GM08714 (cell line): ENCODE measurements around the gene LCN6.
"Not testable (repeated sequence)": the region's sequence is repeated elsewhere in the genome, so short reads cannot be mapped to it uniquely, and the experiment has no call there.

ENCODE experiments used
- H3K4me3 ChIP-seq: fragments of 200-500 bp; sonication (Bioruptor generic); 2 replicates; pipeline ENCODE4 v1.5.1; 2014; ENCODE audit warnings: mild to moderate bottlenecking, low read length, inconsistent platforms
- ZNF274 ChIP-seq: IDR thresholded peaks from 2 replicates; pipeline ENCODE4 v1.6.1; 2012; ENCODE audit warnings: mild to moderate bottlenecking, low read depth, low read length

LCN6 gene

DNA sequence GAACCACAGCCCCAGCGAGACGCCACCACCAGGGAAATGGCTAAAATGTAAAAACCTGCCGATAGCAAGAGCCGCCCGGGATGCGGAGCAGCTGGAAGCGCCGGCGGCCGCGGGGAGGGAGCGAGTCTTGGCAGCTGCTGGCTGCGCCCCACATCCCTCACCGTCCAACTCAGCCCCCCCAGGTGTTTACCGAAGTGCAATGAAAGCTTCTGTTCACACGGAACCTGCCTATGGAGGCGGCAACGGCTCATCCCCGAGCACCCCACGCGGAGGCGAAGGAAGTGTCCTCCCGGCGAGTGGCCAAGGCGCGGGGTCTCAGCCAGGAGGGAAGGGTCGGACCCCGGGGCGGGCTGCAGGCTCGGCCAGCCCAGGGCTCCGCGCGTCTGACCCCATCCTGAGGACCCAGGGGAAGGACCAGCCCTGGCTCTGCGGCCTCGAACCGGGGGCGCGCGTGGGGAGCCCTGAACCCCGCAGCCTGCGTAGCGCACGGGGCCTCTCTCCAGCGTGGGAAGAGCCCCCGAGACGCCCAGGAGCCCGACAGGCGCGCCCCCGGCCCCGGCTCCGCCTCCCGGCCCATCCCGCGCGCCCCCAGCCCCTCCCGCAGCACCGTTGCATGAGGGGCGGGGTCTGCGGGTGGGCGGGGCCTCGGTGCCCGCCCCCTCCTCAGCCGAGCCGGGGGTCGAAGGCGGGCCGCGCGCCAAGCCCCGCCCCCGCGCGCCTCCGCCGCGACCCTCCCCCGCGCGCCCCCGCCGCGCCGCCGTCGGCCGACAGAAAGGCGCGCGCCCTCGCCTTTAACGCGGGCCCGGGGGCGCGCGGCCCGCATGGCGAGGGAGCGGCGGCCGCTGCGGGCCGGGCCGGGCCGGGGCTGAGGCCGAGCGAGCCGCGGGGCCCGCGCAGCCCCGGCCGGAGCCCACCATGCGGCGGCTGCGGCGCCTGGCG lies 36.3 kb downstream of the LCN6 start, which contains the start of gene DIPK1B:
Gene DIPK1B (plus strand): TSS at position 822 of the 939 bp plus-strand sequence. CDS start 94 bp downstream, at position 916.
- no peak for TF ChIP-seq ZNF274
- H3K4me3 ChIP-seq: peak within 1 kb of the TSS; percentile 4; the same call in 1 of the 2 replicates

DNA sequence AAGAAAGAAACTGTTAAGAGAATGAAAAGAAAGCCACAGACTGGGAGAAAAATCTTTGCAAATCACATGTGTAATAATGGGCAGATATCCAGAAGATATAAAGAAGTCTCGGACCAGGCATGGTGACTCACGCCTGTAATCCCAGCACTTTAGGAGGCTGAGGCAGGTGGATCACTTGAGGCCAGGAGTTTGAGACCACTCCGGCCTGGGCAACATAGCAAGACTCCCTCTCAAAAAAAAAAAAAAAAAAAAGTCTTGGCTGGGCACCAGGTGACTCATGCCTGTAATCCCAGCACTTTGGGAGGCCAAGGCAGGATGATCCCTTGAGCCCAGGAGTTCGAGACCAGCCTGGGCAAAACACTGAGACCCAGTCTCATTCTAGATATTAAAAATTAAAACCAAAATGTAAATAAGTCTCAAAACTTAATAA lies 37.1 kb downstream of the LCN6 start:
- not testable (repeated sequence) for H3K4me3 ChIP-seq

DNA sequence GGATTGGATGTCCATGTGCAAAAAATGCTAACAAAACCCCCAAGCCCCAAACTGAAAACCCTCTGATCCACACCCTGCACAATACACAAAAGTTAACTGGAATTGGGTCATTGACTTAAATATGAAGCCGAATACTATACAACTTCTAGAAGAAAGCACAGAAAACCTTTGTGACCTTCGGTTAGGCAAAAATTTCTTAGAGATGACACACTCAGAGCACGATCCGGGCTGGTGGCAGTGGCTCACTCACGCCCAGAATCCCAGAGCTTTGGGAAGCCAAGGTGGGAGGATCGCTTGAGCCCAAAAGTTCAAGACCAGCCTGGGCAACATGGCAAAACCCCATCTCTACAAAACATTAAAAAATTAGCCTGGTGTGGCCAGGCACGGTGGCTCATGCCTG lies 37.8 kb downstream of the LCN6 start:
- H3K4me3 ChIP-seq: no peak overlapping the region
- TF ChIP-seq ZNF274: no peak

DNA sequence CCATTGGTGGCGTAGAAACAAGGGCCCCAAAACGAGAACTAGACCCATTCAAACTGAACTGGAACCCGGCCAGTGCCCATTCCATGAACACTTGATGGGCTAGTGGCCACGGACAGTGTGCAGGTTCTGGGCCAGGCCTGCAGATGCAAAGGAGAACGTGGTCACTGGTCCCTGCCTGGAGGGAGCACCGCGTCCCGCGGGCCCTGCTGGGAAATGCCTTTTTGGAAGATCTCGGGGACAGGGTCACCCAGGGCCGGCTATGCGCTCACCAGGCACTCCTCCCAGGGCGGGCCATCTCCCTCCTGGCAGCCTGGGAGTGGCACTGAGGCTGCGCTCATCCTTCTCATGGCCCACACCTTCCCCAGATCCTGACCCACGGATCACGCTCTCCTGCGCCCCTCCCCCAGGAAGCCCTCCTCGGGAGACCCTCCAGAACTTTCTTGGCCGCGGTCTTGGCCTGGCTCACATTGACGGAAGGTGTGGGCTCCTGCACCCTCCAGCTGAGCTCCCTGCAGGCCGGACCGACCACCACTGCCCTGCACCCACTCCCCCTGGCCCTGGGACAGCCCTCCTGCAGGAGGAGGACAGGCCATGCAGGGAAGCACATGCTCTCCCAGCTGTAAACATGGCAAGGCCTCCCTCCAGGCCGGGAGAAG lies 38.7 kb downstream of the LCN6 start:
- no peak overlapping the region for H3K4me3 ChIP-seq
- no peak for TF ChIP-seq ZNF274

DNA sequence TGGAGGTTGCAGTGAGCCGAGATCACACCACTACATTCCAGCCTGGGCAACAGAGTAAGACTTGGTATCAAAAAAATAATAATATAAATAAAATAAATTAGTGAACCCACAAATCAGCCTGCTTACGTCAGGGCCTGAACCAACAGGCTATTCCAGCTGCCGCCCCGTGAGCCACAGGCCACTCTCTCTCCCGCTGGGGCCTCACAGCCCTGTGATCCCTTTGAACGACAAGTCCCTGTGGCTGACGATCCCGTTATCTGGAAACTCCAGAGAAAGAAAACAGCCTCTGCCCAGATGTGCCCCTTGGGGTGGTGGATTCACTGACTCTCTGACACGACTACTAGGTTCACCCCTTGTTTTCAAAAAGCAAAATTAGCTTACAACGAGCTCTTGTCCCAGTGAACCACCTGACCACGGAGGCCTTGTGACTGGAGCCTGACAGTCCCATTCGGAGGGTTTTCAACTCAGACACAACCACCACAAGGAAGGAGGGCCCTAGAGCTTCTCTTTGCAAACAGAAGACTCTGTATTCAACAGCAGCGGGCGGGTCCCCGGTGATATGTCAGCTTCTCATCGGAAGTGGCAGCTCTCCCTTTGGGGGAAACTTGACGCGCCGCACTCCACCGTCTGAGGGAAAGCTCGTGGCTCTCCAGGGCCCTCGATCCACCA lies 40.3 kb downstream of the LCN6 start:
- no peak for TF ChIP-seq ZNF274
- H3K4me3 ChIP-seq: no peak overlapping the region

DNA sequence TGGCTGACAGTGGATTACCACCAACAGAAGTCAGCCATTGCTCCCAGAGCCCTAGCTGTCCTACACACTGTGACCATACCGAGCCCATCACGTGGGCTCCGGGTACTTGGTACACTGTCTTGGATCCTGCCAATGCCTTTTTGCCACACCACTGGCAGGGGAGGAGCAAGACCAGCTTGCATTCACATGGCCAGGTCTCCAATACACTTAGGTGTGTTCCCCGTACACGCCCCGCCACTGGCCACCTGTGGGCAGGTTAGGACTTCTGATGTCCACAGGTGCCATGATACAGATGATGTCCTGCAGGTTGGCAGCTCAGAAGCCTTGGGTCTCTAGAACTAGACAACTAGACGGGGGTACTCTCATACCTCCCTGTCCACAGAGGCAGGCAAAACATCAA lies 41.3 kb downstream of the LCN6 start:
- no peak overlapping the region for H3K4me3 ChIP-seq
- no peak for TF ChIP-seq ZNF274

DNA sequence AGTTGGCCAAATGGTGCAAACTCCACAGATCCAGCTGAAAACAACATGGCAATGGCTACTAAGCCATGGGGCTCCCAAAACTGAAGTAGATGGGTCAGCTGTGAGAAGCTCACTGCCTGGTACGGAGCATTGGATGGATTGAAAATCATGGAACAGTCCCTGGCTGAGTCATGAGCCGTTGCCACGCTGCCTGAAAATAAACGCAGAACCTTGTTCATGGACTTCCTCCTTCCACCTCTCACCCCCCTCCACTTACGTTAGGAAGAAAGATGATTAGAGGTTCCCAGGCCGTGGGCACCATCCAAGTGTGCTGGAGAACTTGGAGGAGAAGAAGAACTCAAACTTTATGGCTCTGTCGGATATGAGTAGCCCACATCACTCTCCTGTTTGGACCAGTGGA lies 42.8 kb downstream of the LCN6 start:
- H3K4me3 ChIP-seq: no peak overlapping the region
- no peak for TF ChIP-seq ZNF274

DNA sequence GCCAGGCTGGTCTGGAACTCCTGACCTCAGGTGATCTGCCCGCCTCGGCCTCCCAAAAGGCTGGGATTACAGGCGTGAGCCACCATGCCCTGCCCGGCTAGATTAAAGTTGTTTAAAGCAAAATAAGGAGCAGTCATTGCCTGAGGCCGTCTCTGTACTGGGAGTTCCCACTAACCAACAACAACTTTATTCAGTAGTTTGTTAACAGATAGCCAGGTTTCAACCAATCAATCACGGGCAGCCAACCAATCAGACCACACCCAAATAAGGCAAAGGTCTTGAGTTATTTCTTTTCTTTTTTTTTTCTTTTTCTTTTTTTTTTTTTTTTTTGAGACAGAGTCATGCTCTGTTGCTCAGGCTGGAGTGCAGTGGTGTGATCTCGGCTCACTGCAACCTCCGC lies 43.6 kb downstream of the LCN6 start:
- H3K4me3 ChIP-seq: not testable (repeated sequence)

DNA sequence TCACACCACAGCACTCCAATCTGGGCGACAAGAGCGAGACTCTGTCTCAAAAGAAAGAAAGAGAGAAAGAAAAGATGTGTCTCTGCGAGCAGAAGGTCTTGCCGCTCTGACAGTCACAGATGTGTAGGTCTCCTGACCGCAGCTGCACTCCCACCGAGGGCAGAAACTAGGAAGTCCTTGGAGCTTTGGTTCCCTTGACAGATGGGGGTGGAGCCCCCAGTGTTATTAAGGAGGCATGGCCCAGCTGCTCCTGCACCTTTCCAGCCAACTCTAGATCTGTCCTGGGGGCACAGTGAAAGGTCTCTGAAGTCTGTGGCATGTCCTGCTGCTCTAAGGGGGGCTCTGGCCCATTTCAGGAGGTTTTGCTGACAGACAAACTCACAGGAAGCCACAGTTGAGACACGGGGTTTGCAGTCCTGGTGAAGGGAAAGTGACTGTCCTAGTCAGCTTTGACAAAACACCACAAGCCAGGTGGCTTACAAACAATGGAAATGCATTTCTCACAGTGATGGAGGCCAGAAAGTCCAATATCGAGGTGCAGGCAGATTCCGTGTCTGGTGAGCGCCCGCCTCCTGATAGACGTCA lies 45.0 kb downstream of the LCN6 start:
- H3K4me3 ChIP-seq: no peak overlapping the region
- TF ChIP-seq ZNF274: no peak

DNA sequence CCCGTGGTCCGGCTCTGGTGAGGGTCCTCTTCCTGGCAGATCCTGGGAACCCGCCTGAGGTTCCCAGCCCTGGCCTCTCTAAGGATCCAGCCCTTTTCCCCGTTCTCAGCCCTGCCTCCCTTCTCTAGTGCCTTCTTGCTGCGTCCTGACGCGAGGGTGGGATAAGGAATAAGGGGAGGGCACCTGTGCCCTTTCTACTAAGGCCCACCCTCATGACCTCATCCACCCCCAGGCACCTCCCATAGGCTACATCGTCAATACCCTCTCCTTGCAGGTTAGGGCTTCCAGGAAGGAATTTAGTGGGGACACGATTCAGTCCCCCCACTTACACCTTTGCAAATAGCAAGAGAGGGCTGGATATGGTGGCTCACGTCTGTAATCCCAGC lies 46.7 kb downstream of the LCN6 start:
- TF ChIP-seq ZNF274: no peak
- H3K4me3 ChIP-seq: no peak overlapping the region

DNA sequence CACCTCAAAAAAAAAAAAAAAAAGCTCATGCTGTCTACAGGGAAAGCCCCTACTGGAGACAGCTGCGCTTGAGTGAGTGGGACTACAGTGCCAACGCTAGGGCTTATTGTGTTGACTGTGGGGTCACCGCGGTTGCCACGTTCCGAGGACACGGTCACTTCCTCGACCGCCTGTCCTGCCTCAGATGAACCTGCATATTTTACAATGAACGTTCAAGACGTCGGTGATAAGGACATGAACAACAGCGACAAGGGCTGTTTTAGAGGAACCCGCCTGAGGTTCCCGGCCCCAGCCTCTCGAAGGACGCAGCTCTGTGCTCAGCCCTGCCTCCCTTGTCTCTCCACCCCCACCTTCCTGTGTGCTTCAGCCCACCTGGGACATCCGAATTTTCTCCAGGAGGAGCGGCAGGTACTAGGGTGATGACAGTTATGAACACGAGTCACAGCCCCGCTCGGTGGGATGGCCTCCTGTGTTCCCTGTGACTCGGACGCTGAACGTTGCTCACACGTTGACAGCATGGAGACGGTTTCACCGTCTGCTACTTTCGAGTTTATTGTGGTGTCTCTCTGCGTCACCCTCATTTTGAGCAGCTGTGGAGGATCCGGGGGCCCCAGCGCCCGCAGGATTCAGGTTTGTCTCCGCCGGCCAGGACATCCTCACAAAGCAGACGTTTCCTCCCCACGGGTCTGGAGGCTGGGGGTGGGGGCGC lies 47.2 kb downstream of the LCN6 start:
- TF ChIP-seq ZNF274: no peak
- H3K4me3 ChIP-seq: peak overlapping the region; percentile 12; the same call in 1 of the 2 replicates

DNA sequence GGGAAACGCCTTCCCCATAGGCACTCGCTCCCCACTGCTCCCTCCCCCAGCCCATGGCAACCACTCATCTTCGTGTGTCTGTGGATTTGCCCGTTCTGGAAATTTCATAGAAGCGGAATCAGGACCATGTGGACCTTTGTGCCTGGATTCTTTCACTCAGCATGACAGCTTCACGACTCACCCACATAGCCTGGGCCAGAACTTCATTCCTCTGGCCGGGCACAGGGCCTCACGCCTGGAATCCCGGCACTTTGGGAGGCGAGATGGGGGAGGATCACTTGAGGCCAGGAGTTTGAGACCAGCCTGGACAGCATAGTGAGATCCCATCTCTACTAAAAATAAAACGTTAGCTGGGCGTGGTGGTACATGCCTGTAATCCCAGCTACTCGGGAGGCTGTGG lies 48.0 kb downstream of the LCN6 start:
- TF ChIP-seq ZNF274: no peak
- H3K4me3 ChIP-seq: no peak overlapping the region

DNA sequence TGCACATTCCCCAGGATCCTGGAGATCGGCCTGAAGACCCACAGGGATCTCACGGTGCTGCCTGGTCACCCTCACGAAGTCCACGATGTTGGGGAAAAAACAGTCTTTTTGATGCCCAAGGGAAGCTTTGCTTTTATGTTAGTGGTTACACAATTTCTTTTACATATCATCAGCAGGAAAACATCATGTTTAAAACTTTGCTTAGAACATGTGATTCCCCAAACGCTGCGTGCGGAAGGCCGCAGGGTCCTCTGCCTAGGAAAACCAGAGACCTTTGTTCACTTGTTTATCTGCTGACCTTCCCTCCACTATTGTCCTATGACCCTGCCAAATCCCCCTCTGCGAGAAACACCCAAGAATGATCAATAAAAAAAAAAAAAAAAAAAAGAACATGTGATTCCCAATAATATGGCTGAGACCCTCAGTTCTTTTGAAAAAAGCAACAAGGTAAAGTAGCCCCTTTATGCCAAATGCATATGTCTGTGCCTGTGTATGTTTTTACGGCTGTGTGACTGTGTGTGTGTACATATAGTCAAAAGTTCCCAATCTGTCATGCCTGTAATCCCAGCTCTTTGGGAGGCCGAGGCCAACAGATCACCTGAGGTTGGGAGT lies 49.6 kb downstream of the LCN6 start:
- TF ChIP-seq ZNF274: no peak

DNA sequence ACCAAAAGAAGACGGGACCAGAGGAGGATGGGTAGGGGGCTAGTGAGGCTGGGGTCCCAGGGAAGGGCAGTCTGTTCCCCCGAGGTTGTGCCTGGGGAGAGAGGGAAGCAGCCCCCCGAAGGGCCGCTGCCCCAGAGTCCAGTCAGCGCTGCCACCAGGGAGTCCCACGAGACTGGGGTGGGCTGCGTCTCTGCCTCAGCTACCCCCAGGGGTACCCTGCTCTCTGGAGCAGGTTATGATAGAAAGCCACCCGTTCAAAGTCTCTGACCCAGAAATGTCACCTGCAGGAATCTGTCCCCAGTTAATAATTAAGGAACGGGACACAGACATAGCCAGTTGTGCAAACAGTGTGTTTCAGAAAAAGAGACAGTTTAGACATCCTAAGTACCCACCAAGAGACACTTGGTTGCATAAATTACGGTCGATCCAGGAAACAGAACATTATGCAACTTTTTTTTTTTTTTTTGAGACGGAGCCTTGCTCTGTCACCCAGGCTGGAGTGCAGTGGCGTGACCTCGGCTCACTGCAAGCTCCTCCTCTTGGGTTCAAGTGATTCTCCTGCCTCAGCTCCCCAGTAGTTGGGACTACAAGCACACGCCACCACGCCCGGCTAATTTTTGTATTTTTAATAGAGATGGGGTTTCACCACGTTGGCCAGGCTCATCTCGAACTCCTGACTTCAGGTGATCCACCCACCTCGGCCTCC lies 50.4 kb downstream of the LCN6 start:
- H3K4me3 ChIP-seq: no peak overlapping the region
- no peak for TF ChIP-seq ZNF274

More for the DNA sequence above, 49.6 kb downstream of the LCN6 start:
- H3K4me3 ChIP-seq: no peak overlapping the region
